GM18870 (cell line): ENCODE results near the gene MYOM1.
"Not testable (repeated sequence)": the region's sequence is repeated elsewhere in the genome, so short reads cannot be mapped to it uniquely, and the experiment has no call there.

Source experiments
- ATAC-seq: cut with Tn5 transposase; IDR thresholded peaks from one replicate; pipeline ENCODE4 v1.9.1; 2021; ENCODE audit warnings: moderate library complexity; ENCODE audit not compliant: unreplicated experiment

The MYOM1 gene

DNA sequence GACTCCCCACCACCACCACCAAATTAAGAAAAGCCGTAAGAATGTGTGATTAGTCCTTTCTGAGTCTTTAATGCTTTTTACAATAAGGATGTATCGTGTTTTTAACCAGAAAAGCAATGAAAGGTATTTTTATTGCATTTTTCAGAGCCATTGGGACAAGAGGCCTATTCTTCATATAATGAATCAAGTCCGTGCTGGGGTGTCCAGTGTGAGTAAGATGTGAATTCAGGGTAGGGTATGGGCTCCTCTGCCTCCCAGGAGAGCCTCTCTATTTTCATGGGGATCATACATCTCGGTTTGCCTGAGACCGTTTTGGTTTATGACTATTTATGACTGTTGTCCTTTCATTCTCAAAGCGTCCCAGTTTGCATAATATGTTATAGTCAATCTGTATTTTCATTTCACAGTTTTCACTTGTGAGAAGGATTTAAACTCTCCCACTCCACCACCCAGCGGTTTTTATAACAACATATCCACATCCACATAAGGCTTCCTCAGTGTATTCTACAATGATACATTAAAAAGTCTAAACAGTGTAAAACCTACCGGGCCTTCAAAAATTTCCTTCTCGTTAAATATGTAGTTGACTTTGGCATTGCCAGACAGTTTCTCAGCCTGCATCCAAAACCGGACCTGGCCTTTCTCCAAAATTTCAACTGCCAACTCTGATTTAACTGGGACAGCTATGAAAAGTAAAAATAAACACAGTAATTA is 126.0 kb downstream of the MYOM1 start:
- ATAC-seq: no peak

DNA sequence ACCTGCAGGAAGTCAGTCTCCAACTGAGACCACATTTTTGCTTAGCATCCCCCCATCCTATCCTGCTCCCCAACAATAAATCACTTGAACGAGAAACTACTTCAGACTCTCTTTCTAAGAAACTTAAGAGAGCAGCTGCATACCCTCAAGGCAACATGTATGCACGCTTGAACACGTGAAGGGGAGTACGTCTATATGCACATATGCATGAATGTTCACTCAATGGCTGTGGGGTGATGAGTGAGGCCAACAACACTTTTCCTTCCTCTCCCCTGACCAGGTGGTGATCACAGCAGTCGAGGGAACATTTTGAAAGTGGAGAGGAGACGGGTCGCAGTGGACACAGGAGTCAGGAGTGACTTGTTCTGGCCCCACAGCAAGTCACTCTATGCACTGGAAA is 127.0 kb downstream of the MYOM1 start:
- ATAC-seq: no peak

DNA sequence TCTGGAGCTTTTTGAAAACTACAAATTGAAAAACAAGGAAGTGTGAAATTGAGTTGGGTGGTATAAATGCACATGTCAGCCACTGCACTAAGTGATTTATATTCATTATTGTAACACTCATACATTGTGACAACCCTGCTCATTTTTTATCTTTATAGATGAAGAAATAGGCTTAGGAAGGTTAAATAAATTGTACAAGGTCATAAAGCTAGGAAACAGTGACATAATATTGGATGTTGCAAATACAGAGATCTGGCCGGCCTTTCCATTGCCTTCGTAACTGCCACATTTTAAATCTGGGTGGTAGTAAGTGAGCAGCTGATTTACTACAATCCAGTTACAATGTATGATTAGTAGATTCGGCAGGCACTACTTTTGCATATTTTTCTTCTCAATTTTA is 130.2 kb downstream of the MYOM1 start:
- no peak for ATAC-seq

DNA sequence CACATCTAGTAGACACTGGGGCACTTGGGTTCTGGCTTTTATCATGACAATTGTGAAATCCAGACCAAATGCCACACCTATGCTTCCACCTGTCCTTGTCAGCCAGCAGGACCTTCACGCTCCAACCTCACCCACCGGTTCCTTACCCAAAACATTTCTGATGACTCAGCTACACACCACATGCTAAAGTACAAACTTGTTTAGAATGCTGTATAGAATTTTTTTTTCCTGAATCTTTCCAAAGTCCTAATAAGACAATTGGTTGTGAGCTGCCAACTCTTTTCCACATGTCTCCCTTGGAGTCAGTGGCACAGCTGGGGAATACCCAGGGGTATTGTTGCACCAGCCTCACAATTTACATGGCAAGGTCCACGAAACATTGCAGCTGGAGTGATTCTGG is 131.3 kb downstream of the MYOM1 start:
- ATAC-seq: no peak

DNA sequence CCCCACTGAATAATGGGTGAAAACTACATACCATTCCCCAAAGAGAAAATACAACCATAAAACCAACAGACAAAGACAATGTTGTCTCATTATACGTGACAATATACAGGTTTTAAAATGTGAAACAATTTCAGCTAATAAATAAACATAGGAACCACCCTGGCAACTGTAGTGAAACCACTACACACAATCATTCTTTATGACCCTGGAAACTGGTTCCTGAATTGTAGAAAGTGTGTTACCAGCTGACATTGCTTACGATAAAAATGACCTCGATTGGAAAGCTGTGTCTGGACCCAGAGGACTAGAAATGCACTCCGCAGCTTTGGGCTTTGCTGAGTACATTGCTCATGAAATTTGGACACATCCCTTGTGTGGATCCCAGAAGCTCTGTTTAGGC is 132.9 kb downstream of the MYOM1 start:
- ATAC-seq: no peak

DNA sequence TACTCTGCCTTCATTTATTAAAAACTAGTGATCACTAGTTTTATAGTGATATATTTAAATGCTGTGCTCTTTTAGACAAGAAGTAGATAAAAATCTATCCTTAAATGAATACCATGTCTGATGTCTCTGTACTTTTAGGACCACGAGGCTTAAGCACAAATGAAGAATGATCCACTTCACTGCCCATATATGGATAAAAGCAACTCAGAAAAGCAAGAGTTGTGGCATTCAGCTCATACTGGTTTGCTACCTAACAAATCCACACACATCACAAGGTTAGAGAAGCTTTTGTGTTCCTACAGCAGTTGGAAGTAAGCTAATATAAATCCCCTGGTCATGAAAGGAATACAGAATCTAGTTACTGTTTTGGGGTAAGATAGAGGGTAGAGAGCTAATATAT is 134.2 kb downstream of the MYOM1 start:
- ATAC-seq: no peak

DNA sequence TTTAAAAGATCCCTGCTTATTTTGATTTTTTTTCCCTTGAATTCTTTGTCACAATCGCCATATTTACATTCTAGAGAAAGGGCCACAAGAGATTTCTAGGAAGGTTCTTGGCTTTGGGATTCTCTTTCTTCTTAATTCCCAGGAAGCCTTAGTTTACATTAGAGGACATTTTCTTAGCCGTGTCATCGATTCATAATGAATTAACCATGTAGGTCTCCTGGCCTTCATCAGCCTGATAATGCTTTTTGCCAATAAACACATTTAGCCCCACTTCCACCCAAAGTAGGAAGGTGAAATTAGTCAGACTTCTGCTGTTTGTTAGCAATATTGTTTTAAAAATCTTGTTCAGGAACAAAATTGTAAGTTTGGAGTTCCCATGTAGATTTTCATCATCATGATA is 135.6 kb downstream of the MYOM1 start:
- no peak for ATAC-seq

DNA sequence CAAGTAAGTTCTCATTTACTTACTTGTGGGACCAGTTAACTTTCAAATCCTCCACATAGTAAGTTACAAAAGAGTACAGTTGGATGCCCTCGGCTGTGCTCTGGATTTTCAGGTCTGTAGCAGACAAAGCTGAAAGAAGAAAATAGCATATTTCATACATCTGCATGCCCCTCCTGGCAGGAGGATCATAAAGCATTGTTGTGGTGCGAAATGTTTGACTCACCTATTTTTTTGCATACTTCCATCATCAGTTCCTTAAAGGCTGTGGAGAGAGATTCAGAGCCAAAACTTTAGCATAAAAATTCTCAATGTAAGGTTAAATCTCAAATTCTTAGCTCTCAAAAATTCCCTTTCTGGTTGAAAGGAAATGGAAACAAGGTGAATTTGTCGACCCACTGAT is 136.0 kb downstream of the MYOM1 start:
- ATAC-seq: no peak

DNA sequence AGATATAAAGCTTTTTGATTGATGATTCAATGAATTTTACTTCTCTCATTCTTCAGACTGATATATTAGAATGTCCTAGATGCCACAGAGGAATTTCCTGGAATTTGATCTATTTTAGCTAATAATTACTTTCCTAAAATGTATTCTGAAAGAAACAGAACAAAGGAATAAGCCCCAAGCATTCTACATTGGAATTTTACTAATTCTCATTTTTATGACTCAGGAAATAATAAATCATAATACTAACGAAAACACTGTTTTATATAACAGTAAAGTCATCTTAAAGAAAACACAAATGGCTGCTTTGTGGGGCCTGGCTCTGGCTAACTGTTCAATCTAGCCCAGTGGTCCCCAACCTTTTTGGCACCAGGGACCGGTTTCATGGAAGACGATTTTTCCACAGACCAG is 138.2 kb downstream of the MYOM1 start:
- ATAC-seq: no peak

DNA sequence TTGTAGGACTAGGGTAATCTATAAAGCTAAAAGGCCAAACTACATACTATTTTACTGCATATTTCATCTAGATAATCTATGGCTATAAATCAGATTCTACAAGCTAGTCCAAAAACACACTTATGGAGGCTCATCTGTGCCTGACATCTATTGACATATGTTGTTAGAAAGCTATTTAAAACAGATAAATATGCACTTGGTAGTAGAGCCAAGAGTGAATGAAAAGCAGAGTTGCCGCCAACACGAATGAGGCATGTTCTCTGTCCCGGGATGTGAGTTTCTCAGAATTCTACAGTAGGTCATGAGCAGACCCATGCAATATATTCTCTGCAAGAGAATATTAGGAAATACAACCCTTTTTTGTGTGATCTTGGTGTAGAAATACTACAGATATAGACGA is 140.1 kb downstream of the MYOM1 start:
- ATAC-seq: no peak

DNA sequence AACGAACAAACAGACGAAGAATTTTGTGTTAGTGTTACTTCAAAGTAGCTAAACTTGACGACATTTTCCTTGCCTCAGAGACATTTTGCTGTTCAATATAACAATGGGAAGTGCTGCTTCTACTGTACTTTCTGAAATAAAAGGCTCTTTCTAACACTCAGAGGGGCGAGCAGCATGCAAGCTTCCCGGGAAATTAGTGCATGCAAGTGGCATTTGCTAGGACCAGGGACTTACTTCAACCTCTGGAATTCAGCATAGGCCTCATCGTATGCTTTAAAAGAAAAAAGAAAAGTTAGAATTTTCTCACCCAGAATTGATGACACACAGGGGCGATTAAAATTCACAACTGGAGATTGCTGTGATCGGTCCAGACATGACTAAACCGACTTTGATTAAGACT is 144.3 kb downstream of the MYOM1 start:
- ATAC-seq: no peak

DNA sequence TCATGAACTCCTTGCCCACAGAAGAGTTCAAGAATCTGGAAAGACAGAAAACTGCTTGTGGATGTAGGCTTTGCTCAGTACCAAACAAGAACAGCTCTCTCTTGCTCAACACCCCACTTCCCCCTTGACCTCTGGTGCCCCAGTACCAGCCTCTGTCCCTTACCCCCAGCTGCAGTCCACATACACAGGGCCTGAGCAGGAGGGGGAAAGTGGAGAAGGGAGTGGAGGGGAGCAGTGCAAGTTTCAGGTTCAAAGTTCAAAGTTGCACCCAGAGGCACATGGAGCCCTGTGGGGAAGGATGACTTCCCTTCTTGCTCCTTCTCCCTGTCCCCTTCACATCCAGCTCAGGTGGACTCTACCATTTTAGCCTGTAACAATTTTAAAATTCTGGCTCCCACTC is 145.7 kb downstream of the MYOM1 start:
- ATAC-seq: no peak

DNA sequence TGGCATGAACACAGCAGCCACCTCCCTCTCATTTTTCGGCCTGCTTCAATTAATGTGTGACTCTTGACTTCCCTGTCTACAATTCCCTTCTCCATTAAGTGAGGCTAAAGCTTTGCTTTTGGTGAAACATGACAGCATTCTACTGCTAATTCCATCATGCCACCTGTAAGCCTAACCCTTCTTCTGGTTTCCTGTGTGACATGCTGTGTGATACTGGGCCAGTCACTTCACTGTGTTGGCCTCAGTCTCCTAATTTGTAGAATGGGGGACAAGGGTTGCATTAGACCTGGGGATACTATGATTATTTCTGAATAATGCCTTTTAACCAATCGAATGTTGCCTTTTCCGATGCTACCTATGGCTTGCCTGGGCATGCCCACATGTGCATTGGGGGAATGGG is 146.4 kb downstream of the MYOM1 start:
- not testable (repeated sequence) for ATAC-seq

DNA sequence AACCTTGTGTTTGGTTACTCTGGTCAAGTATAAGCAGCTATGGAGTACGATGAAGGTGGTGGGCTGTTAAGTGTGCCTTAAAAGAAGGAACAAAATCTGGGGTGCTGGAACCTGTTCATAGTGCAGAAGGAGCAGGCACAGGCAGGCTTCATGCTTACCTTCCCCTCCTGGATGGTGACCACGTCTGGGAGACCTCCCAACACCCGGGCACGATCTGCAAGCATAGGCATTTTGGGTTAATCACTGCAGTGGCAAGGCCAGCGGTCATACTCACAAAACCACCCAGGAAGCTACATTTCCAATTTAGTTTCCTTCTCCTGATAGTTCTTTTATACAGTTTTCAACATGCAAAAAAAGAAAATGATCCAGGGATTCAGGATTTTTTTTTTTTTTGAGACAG is 148.1 kb downstream of the MYOM1 start:
- no peak for ATAC-seq

DNA sequence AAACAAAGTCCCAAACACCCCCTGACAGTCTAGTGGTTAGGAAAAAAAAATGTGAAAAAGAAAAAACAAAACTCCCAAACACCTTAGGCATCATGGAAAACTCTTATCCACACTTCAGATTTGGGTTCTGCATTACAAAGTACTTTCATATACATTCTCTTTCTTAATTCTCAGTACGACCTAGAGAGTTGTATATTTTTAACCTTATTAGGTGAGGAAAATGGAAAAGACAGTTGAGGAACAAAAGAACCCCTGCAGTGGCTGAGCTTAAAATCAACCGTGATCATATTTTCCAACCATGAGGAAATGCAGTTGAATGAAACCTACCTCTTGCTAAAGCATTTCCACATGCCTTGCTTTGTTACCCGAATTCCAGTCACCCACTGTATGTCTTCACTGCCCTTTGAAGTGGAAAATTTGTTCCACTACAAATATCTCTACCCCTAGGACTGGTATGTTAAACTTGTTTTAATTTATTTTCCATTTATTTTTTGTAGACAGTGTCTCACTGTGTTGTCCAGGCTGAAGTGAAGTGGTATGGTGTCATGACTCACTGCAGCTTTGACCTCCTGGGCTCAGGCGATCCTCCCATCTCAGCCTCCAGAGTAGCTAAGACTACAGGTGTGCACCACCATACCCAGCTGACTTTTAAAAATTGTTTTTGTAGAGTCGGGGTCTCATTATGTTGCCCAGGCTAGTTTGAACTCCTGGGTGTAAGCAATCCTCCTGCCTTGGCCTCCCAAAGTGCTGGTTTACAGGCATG is 149.9 kb downstream of the MYOM1 start:
- ATAC-seq: no peak

DNA sequence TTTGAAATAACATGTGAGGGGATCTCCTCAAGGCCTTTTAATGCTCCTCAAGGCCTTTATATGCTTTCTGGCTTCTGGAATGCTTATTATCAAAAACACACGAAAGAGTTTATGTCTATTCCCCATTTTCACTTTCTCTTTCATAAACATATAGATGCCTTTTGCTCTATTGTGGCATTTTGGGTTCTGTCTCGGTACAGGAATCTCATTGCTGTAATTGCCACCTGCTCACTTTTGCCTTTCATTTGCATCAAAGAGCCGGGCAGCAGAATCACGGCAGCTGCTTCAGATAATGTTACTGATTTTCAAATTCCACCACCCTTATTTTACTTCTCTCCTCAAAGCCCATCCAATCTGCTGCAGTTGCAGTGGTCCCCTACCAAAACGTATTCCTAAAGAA is 152.0 kb downstream of the MYOM1 start:
- no peak for ATAC-seq

DNA sequence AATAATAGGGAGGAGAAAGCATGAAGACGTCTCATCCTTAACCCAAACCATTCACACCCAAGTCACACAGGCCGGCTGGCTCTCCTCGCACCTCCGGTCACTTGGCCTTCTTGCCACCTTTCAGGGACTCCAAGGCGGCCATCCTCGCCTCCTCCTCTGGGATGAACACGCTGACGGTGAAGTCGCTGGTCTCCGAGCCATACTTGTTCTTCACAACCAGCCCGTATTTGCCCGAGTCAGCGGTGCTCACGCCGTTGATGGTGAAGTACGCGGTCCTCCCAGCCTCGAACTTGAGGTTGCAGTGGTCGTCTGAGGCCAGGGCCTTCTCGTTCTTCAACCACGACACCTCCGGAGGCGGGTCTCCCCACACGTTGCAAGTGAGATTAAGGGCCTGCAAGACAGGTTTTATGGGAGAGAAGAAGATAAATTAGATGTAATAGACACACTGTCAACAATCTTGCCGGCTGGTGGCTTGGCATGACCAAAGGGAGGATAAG is 152.6 kb downstream of the MYOM1 start:
- no peak for ATAC-seq

DNA sequence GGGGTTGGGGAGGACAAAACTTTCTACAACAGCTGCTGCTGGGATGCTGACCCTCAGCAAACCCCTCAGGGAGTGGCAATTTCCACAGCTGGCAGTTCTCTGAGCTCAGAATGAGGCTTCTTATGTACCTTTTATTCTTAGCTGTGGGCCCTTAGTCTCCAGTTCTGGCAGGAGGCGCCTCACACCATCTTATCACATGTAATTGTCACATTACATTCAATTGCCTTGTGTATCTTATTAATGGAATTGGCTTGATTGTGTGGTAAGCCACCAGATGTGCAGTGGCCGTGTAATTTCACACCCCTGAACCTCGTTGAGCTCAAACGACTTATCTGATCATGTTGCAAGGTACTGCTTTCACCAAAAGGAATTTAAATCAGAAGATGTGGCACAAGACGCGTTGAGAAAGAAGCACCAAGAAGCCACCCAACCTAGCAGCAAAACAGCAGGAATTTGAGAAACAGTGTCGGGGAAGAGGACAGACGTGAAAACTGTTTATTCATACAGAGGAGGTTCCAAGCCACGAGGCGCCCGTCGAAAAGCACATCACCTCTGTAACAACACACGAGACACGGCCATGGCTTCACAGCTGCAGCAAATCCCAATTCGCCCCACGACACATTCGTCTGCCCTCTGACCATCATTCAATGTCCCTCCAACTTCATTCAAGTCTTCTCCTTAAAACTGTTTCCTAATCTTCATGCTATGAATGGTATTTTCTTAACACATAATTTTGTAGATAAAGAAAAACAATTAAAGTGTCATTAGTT is 153.2 kb downstream of the MYOM1 start:
- no peak for ATAC-seq

DNA sequence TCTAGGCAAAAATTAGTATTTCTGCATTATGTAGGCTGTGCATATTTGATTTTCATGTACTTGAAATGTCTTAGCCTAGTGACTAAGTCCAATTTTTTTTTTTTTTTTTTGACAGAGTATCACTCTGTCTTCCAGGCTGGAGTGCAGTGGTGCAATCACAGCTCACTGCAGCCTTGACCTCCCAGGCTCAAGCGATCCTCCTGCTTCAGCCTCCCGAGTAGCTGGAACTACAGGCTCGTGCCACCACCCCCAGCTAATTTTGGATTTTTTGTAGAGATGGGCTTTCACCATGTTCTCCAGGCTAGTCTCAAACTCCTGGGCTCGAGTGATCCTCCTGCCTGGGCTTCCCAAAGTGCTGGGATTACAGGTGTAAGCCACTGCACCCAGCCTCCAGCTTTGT is 156.0 kb downstream of the MYOM1 start:
- ATAC-seq: not testable (repeated sequence)

DNA sequence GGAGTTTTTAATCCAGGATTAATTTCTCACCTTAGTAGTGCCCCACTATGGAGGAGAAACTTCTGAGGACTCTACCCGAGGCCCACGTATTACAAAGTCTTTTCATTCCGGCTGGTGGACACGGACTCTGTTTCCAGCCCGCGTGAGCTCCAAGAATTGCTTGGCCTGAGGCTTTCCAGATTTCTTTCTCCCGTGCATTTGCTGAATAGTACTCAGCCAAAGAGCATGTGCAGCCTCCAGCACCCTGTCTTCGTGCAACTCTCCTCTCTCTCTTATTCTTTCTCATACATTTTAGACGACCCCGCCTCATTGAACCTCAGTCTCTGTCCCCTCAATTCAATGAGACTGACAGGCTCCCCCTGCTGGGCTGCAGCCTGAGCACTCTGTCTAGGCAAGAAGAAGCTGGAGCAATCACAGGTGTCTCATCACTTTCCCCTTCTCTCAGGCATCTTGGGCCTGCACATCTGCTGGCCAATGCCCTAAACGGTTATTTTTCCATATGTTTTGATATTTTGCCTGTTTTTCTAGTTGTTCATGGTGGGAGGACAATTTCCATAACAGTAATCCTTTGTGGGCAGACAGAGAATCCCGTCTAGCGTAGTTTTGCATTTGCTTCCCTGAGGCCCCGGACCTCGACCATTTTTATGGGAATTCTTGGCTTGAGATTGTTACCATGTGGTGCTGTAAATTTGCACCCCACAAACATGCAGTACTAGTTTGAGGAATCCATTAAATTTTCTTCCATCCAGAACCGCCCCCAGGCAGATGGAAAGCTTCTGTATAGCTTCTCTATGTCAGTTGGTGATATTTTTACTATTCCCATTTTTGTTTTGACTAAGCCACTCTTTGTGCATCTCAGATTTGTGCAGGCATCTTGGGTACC is 156.7 kb downstream of the MYOM1 start:
- ATAC-seq: no peak
